Measurements from ENCODE around the gene SIVA1.

Gene SIVA1

GRCh38 chr14:104797115-104798044, 44.4 kb downstream of the SIVA1 start:
- H3K36me3 Mint-ChIP-seq (ENCODE audit: low read depth): peaks cover 32% of the 10 kb centered on the region
- intact Hi-C loops (cut with micrococcal nuclease): no loop called here
- peak overlapping the region; percentile 56 for H3K27ac Mint-ChIP-seq
- H3K4me1 Mint-ChIP-seq (ENCODE audit: low read depth): peaks cover 80% of the 10 kb centered on the region
- H3K4me3 Mint-ChIP-seq: no peak overlapping the region
- no peaks in the 10 kb centered on the region for H3K9me3 Mint-ChIP-seq
- peaks cover 25% of the 10 kb centered on the region for H3K27me3 Mint-ChIP-seq

GRCh38 chr14:104798300-104799243, 45.6 kb downstream of the SIVA1 start:
- peak overlapping the region; percentile 56 for H3K27ac Mint-ChIP-seq
- H3K4me1 Mint-ChIP-seq (ENCODE audit: low read depth): peaks cover 73% of the 10 kb centered on the region
- H3K9me3 Mint-ChIP-seq: no peaks in the 10 kb centered on the region
- peaks cover 25% of the 10 kb centered on the region for H3K27me3 Mint-ChIP-seq
- intact Hi-C loops (cut with micrococcal nuclease): no loop called here
- H3K36me3 Mint-ChIP-seq (ENCODE audit: low read depth): peaks cover 20% of the 10 kb centered on the region
- no peak overlapping the region for H3K4me3 Mint-ChIP-seq

GRCh38 chr14:104799244-104800014, 46.5 kb downstream of the SIVA1 start:
- Mint-ChIP-seq H3K4me3 (peak overlapping the region; percentile 61), H3K27me3 (peaks cover 25% of the 10 kb centered on the region), H3K9me3 (no peaks in the 10 kb centered on the region), H3K4me1 (ENCODE audit: low read depth) (peaks cover 72% of the 10 kb centered on the region), H3K27ac (peak overlapping the region; percentile 56), H3K36me3 (ENCODE audit: low read depth) (peaks cover 11% of the 10 kb centered on the region)
- intact Hi-C loops (cut with micrococcal nuclease): no loop called here

DNA sequence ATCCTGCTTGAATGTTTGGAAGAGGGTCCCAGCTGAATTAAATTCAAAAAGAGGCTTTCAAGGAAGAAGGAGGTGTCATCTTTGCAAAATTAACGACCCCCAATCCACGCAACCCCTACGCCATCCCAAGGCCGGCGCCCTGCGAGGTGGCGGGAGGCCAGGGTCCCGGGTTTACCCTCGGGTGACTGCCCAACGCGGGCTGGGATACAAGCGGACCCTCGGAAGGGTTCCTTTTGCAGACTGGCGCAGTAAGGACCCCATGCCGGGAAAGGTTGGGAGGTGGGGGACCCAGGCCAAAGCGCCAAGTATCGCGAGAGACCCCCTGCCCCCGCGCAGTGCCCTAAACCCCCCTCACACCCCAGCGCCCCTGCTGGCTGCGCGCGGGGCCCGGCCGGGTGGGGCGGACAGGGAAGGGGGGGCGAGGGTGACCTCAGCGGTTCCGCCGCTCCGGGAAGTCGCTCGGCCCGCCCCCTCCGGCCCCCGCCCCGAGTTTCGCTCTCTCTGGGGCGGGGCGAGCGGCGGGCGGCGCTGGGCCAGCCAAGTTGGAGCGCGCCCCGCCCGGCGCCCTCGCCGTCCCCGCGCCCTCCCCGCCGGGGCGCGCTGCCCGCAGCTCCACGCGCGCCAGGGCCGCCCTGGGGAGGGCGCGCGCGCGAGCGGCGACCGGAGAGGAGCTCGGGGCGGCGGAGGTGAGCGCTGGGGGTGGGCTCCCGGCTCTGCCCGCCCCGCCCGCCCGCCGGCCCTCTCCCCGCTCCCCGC, 47.2 kb downstream of the SIVA1 start:
- H3K36me3 Mint-ChIP-seq (ENCODE audit: low read depth): peaks cover 8% of the 10 kb centered on the region
- peaks cover 25% of the 10 kb centered on the region for H3K27me3 Mint-ChIP-seq
- no peaks in the 10 kb centered on the region for H3K9me3 Mint-ChIP-seq
- peaks cover 73% of the 10 kb centered on the region for H3K4me1 Mint-ChIP-seq (ENCODE audit: low read depth)
- peak overlapping the region; percentile 56 for H3K27ac Mint-ChIP-seq
- H3K4me3 Mint-ChIP-seq: peak overlapping the region; percentile 61
- intact Hi-C loops (cut with micrococcal nuclease): no loop called here

- Mint-ChIP-seq H3K4me3 (peak within 1 kb of the TSS; percentile 85), H3K27me3 (peaks cover 25% of the 10 kb centered on the region), H3K36me3 (ENCODE audit: low read depth) (peaks cover 8% of the 10 kb centered on the region), H3K9me3 (no peaks in the 10 kb centered on the region), H3K27ac (peak within 1 kb of the TSS; percentile 65), H3K4me1 (ENCODE audit: low read depth) (peaks cover 71% of the 10 kb centered on the region)
- intact Hi-C loops (cut with micrococcal nuclease): no loop called here
These were observed 48.0 kb downstream of the SIVA1 start, which contains the start of gene ZBTB42 for GRCh38 chr14:104800771-104801519. Gene ZBTB42 (plus strand): TSS chr14:104801101. CDS start chr14:104801198, 97 bp downstream.

GRCh38 chr14:104801520-104802393, 48.8 kb downstream of the SIVA1 start:
- Mint-ChIP-seq H3K27me3 (peaks cover 29% of the 10 kb centered on the region), H3K4me3 (peak overlapping the region; percentile 85), H3K4me1 (ENCODE audit: low read depth) (peaks cover 70% of the 10 kb centered on the region), H3K27ac (peak overlapping the region; percentile 65), H3K9me3 (no peaks in the 10 kb centered on the region), H3K36me3 (ENCODE audit: low read depth) (peaks cover 8% of the 10 kb centered on the region)
- intact Hi-C loops (cut with micrococcal nuclease): no loop called here

GRCh38 chr14:104802394-104803184, 49.6 kb downstream of the SIVA1 start:
- Mint-ChIP-seq H3K9me3 (no peaks in the 10 kb centered on the region), H3K4me1 (ENCODE audit: low read depth) (peaks cover 68% of the 10 kb centered on the region), H3K4me3 (no peak overlapping the region), H3K36me3 (ENCODE audit: low read depth) (peaks cover 8% of the 10 kb centered on the region), H3K27me3 (peaks cover 29% of the 10 kb centered on the region), H3K27ac (no peak overlapping the region)
- intact Hi-C loops (cut with micrococcal nuclease): no loop called here

DNA sequence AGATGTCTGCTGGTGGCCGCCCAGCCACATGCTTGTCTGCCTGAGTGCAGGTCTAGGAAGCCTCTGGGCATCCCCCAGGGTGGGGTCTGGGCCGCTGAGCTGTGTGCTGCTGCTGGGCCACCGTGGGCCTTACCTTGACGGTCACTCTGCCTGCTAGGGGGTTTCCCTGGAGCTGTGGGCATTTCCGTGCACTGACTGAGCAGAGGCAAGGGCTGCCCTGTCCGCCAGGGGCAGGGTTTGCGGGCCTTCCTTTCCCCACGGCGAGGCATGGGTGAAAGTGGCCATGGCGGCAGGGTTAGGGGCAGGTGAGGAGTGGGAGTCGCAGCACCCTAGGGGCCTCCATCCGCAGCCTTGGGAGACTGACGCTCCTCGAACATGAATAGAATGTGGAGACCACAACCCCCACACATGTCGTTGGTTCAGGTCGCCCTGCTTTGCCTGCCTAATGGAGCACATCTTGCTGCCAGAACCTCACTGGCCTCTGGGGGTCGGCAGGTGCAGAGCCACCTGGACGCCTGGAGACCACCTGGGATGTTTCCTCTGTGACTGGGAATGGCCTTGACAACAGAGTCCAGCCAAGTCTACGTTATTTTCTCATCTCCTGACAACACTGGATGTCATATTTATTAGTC, 50.4 kb downstream of the SIVA1 start:
- Mint-ChIP-seq H3K27ac (no peak overlapping the region), H3K9me3 (no peaks in the 10 kb centered on the region), H3K36me3 (ENCODE audit: low read depth) (peaks cover 8% of the 10 kb centered on the region), H3K4me3 (no peak overlapping the region), H3K27me3 (peaks cover 23% of the 10 kb centered on the region), H3K4me1 (ENCODE audit: low read depth) (peaks cover 60% of the 10 kb centered on the region)
- intact Hi-C loops (cut with micrococcal nuclease): no loop called here

- H3K4me1 Mint-ChIP-seq (ENCODE audit: low read depth): peaks cover 54% of the 10 kb centered on the region
- no peaks in the 10 kb centered on the region for H3K9me3 Mint-ChIP-seq
- no peak overlapping the region for H3K4me3 Mint-ChIP-seq
- peaks cover 17% of the 10 kb centered on the region for H3K27me3 Mint-ChIP-seq
- intact Hi-C loops (cut with micrococcal nuclease): no loop called here
- H3K36me3 Mint-ChIP-seq (ENCODE audit: low read depth): peaks cover 8% of the 10 kb centered on the region
- H3K27ac Mint-ChIP-seq: no peak overlapping the region
These were observed 51.0 kb downstream of the SIVA1 start for GRCh38 chr14:104803912-104804410.

DNA sequence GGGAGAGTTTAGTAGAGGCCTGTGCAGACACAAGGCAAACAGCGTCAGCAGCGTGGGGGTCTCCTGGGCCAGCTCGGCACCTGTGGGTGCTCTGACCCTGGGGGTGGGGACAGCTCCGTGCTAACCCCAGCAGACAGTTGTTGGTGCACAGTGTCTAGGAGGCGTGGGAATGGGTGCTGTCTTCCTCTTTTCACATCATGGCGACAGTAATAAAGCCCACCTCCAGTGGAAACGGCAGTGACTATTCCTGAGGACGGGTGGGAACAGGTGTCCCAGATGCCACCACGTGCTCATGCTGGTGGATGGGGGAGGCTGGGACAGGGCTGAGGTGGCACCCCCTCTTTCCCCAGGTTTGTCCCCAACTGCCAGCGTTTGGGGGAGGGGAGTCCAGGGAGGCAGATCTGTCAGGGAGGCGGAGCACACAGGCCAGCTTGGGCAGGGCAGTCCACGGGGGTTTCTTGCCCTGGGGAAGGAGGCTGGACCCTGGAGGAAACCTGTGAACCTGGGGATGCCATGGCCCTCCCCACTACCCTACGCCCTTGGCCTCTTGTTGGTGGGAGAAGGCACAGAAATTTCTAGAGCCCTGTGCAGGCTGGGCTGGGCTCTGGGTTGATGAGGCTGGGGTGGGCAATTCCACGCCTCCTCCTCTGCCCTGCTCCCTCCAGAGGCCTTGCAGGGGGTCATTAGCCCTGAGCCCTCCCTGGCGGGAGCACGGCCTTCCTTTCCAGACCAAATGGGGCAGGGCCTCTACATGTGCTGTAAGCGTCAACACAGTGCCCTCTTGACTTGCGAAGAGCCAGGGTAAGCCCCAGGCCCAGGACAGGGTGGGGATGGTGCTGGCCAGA, 51.8 kb downstream of the SIVA1 start:
- Mint-ChIP-seq H3K9me3 (no peaks in the 10 kb centered on the region), H3K27me3 (peaks cover 15% of the 10 kb centered on the region), H3K27ac (no peak overlapping the region), H3K4me3 (no peak overlapping the region), H3K4me1 (ENCODE audit: low read depth) (peaks cover 47% of the 10 kb centered on the region), H3K36me3 (ENCODE audit: low read depth) (peaks cover 8% of the 10 kb centered on the region)
- intact Hi-C loops (cut with micrococcal nuclease): no loop called here

Measured in dendritic cell treated with granulocyte-macrophage colony-stimulating factor and Interleukin-4, amounts not matched to agents 40 ng/mL and 50 ng/mL, for 4 days (primary cell).